Subcutaneous abdominal adipose tissue (tissue), 5 donors: Measurements from ENCODE around the gene DNAH2.
A peak's percentile ranks its signal among the peaks of the same experiment; 100 is the strongest.

ENCODE experiments used
- H3K27ac ChIP-seq: one replicate; pipeline ENCODE4 v1.7.0; 2013; ENCODE audit warnings: low read depth, mild to moderate bottlenecking, inconsistent platforms, low read length, moderate library complexity
- H3K27me3 ChIP-seq, 5 donors: one replicate each; pipeline ENCODE4 v1.7.0; 2013; ENCODE audit warnings: low read length in 5 of 5, inconsistent platforms in 1 of 5; ENCODE audit not compliant: control insufficient read depth in 5 of 5, insufficient read depth in 4 of 5
- H3K36me3 ChIP-seq, 5 donors: one replicate each; pipeline ENCODE4 v1.7.0; 2013; ENCODE audit warnings: low read length in 5 of 5; ENCODE audit not compliant: control insufficient read depth in 5 of 5, insufficient read depth in 5 of 5
- H3K4me1 ChIP-seq, 5 donors: one replicate each; pipeline ENCODE4 v1.7.0; 2013; ENCODE audit warnings: low read length in 5 of 5, mild to moderate bottlenecking in 3 of 5, moderate library complexity in 1 of 5; ENCODE audit not compliant: control insufficient read depth in 5 of 5, insufficient read depth in 5 of 5
- H3K4me3 ChIP-seq, 5 donors: one replicate each; pipeline ENCODE4 v1.7.0; 2013; ENCODE audit warnings: low read length in 5 of 5, low read depth in 1 of 5
- H3K9ac ChIP-seq, 5 donors: one replicate each; pipeline ENCODE4 v1.7.0; 2013; ENCODE audit warnings: low read length in 5 of 5, mild to moderate bottlenecking in 4 of 5, moderate library complexity in 3 of 5
- H3K9me3 ChIP-seq, 5 donors: one replicate each; pipeline ENCODE4 v1.7.0; 2013; ENCODE audit warnings: low read length in 5 of 5; ENCODE audit not compliant: control insufficient read depth in 5 of 5
- donor health status: healthy.
- donor health status: healthy.
- donor health status: healthy.
- donor health status: healthy.
- donor health status: healthy.

DNAH2 gene

GRCh38 chr17:7710301-7710700, 7.2 kb upstream of the DNAH2 start:
- Histone ChIP-seq H3K27ac (no peak overlapping the region), H3K9ac (no peak overlapping the region), H3K4me3 (no peak overlapping the region), H3K27me3 (peaks cover 27 to 63% (median 57%) of the 10 kb centered on the region in 5 donors), H3K36me3 (no peaks in the 10 kb centered on the region), H3K4me1 (peaks cover 0 to 11% (median 0%) of the 10 kb centered on the region in 5 donors), H3K9me3 (no peaks in the 10 kb centered on the region)

- Histone ChIP-seq H3K36me3 (no peaks in the 10 kb centered on the region), H3K9me3 (no peaks in the 10 kb centered on the region), H3K27me3 (peaks cover 29 to 63% (median 56%) of the 10 kb centered on the region in 5 donors), H3K9ac (no peak overlapping the region), H3K4me3 (no peak overlapping the region), H3K4me1 (peaks cover 0 to 11% (median 1%) of the 10 kb centered on the region in 5 donors), H3K27ac (no peak overlapping the region)
Observed at GRCh38 chr17:7711051-7711755, 6.3 kb upstream of the DNAH2 start.

- Histone ChIP-seq H3K4me1 (peaks cover 0 to 20% (median 12%) of the 10 kb centered on the region in 5 donors), H3K36me3 (no peaks in the 10 kb centered on the region), H3K9me3 (no peaks in the 10 kb centered on the region), H3K4me3 (no peak overlapping the region), H3K27ac (no peak overlapping the region), H3K27me3 (peaks cover 28 to 62% (median 50%) of the 10 kb centered on the region in 5 donors), H3K9ac (no peak overlapping the region)
Observed at GRCh38 chr17:7712111-7712771, 5.3 kb upstream of the DNAH2 start.

- Histone ChIP-seq H3K9ac (no peak overlapping the region), H3K36me3 (no peaks in the 10 kb centered on the region), H3K9me3 (no peaks in the 10 kb centered on the region), H3K4me1 (peaks cover 0 to 29% (median 22%) of the 10 kb centered on the region in 5 donors), H3K4me3 (no peak overlapping the region), H3K27me3 (peaks cover 25 to 58% (median 42%) of the 10 kb centered on the region in 5 donors), H3K27ac (no peak overlapping the region)
Observed at GRCh38 chr17:7713782-7714181, 3.8 kb upstream of the DNAH2 start.

GRCh38 chr17:7714721-7715594, 2.6 kb upstream of the DNAH2 start:
- peaks cover 0 to 29% (median 22%) of the 10 kb centered on the region in 5 donors for H3K4me1 ChIP-seq
- H3K27ac ChIP-seq, result no peak overlapping the region
- H3K9me3 ChIP-seq, result no peaks in the 10 kb centered on the region
- H3K9ac ChIP-seq, result no peak overlapping the region
- H3K27me3 ChIP-seq, result peaks cover 29 to 64% (median 45%) of the 10 kb centered on the region in 5 donors
- no peak overlapping the region for H3K4me3 ChIP-seq
- H3K36me3 ChIP-seq, result no peaks in the 10 kb centered on the region

GRCh38 chr17:7715936-7716886, 1.3 kb upstream of the DNAH2 start:
- Histone ChIP-seq H3K9me3 (no peaks in the 10 kb centered on the region), H3K9ac (peak overlapping the region in 3 of 5 donors; percentile 55 to 62 (median 58)), H3K36me3 (no peaks in the 10 kb centered on the region), H3K27ac (no peak overlapping the region), H3K4me1 (peaks cover 0 to 22% (median 18%) of the 10 kb centered on the region in 5 donors), H3K4me3 (peak overlapping the region in 4 of 5 donors; percentile 52 to 69 (median 56)), H3K27me3 (peaks cover 33 to 65% (median 48%) of the 10 kb centered on the region in 5 donors)

- Histone ChIP-seq H3K36me3 (no peaks in the 10 kb centered on the region), H3K27me3 (peaks cover 26 to 52% (median 43%) of the 10 kb centered on the region in 5 donors), H3K27ac (no peak overlapping the region), H3K9me3 (no peaks in the 10 kb centered on the region), H3K4me1 (peaks cover 0 to 22% (median 18%) of the 10 kb centered on the region in 5 donors), H3K4me3 (peak overlapping the region; percentile 35 to 69 (median 54)), H3K9ac (peak overlapping the region in 1 of 5 donors; percentile 55)
Observed at GRCh38 chr17:7717756-7718350, 309 bp downstream of the DNAH2 start.

- H3K9ac ChIP-seq, result no peak overlapping the region
- no peak overlapping the region for H3K4me3 ChIP-seq
- no peak overlapping the region for H3K27ac ChIP-seq
- no peaks in the 10 kb centered on the region for H3K9me3 ChIP-seq
- H3K27me3 ChIP-seq, result peaks cover 22 to 43% (median 36%) of the 10 kb centered on the region in 5 donors
- H3K36me3 ChIP-seq, result no peaks in the 10 kb centered on the region
- peaks cover 0 to 22% (median 18%) of the 10 kb centered on the region in 5 donors for H3K4me1 ChIP-seq
Observed at GRCh38 chr17:7719661-7720060, 2.1 kb downstream of the DNAH2 start.

- H3K9me3 ChIP-seq, result no peaks in the 10 kb centered on the region
- no peak overlapping the region for H3K27ac ChIP-seq
- H3K4me3 ChIP-seq, result no peak overlapping the region
- peaks cover 0 to 22% (median 18%) of the 10 kb centered on the region in 5 donors for H3K4me1 ChIP-seq
- H3K9ac ChIP-seq, result no peak overlapping the region
- peaks cover 20 to 38% (median 32%) of the 10 kb centered on the region in 5 donors for H3K27me3 ChIP-seq
- no peaks in the 10 kb centered on the region for H3K36me3 ChIP-seq
Observed at GRCh38 chr17:7720125-7720524, 2.6 kb downstream of the DNAH2 start.
